Measurements from ENCODE around the gene DMRTA1.
"Not testable (repeated sequence)": the region's sequence is repeated elsewhere in the genome, so short reads cannot be mapped to it uniquely, and the experiment has no call there.

The DMRTA1 gene

DNA sequence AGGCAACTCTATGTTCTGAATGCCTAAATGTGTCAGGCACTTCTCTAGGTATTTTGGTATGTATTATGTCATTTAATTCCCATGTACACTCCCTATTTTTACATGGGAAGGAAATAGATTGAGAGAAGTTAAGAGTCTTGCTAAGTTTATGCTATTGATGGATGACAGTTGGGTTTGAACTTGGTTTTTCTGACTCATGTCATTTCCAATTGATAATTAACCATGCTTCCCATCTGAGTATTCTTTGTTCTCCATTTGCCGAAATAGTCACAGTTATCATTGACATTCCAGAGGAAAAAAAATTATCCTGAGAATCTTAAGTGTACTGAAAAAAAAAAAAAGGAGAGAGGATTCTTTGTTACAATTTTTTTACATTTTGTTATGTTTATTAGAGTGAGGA, 23.1 kb upstream of the DMRTA1 start:
- DNase-seq (ENCODE audit: extremely low read depth, low read depth) = no peak
- no peak overlapping the region for H3K4me3 ChIP-seq (replicated peaks; ENCODE audit: low read depth, low read length)
- TF ChIP-seq, protein P1, sequence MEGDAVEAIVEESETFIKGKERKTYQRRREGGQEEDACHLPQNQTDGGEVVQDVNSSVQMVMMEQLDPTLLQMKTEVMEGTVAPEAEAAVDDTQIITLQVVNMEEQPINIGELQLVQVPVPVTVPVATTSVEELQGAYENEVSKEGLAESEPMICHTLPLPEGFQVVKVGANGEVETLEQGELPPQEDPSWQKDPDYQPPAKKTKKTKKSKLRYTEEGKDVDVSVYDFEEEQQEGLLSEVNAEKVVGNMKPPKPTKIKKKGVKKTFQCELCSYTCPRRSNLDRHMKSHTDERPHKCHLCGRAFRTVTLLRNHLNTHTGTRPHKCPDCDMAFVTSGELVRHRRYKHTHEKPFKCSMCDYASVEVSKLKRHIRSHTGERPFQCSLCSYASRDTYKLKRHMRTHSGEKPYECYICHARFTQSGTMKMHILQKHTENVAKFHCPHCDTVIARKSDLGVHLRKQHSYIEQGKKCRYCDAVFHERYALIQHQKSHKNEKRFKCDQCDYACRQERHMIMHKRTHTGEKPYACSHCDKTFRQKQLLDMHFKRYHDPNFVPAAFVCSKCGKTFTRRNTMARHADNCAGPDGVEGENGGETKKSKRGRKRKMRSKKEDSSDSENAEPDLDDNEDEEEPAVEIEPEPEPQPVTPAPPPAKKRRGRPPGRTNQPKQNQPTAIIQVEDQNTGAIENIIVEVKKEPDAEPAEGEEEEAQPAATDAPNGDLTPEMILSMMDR (IDR thresholded peaks at IDR 0.05; ENCODE audit: low read depth, low read length, missing control alignments) = no peak

DNA sequence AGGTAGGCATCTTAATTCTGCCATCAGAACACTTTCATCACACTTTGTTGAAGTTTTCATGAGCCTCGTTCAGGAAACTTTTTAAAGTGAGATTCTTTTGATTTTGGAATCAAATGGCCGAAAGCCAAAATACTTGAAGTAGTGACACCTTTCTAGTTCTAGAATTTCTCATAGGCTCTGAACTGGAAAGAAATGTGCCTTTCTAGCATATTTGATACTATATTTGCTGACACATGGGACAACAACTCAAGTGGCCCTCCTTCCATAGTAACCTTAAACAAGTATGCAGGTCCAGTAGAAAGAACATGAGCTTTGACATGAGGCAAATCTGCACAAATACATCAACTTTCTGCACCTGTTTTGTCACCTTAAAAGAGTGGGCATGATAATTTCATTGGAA, 22.0 kb upstream of the DMRTA1 start:
- TF ChIP-seq, protein P1 (IDR thresholded peaks at IDR 0.05; ENCODE audit: low read depth, low read length, missing control alignments) = no peak
- DNase-seq (ENCODE audit: extremely low read depth, low read depth) = no peak

DNA sequence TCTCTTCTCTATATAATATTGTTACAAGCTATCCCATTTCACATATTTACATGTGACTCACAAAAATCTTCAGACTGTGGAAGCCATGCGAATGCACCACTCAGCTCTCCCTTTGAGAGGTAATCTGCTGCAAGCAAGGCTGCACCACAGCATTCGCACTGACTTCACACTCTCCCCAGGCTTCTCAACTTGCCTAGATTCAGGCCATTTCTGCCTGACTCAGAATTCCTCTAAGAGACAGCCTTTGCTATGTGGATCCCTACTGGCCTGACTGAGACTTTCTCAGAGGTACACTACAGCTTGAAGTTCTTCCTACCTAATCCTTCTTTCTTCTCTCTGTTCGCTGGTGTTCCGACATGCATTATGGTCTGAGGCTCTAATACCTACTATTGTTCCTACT, 21.1 kb upstream of the DMRTA1 start:
- TF ChIP-seq, protein P1 (IDR thresholded peaks at IDR 0.05; ENCODE audit: low read depth, low read length, missing control alignments) = no peak
- DNase-seq (ENCODE audit: extremely low read depth, low read depth) = no peak
- no peak overlapping the region for H3K4me3 ChIP-seq (replicated peaks; ENCODE audit: low read depth, low read length)

More for the DNA sequence above, 22.0 kb upstream of the DMRTA1 start:
- H3K4me3 ChIP-seq (replicated peaks; ENCODE audit: low read depth, low read length) = no peak overlapping the region

DNA sequence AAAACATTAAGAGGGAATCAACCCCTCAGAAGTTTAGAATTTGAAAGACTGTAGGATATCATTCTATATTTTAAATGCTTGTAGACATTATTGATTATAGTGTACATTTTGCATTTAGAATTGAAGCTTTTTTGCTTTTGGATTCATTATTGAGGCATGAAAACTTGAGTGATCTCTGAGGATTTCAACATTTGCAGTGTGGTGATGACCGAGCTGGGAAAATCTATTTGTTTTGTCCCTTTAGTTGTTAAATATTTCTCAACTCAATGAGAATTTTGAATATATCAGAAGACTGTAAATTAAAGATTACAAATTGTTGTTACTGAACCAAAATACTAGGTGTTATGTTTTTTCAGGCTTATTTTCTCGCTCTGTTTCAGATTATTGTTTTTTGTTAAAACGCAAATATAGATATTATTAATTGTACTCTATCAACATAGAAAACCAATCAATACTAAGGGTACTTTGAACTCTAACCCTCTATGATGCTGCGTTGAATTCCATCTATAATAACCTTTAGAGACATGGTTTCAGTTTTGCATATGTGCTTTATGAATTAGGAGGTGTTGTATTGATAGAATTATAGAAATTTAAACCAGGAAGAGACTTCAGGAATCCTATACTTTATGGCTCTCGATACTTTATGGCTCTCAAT, 19.3 kb upstream of the DMRTA1 start:
- TF ChIP-seq, protein P1 (IDR thresholded peaks at IDR 0.05; ENCODE audit: low read depth, low read length, missing control alignments) = no peak
- DNase-seq (ENCODE audit: extremely low read depth, low read depth) = no peak
- H3K4me3 ChIP-seq (replicated peaks; ENCODE audit: low read depth, low read length) = no peak overlapping the region

DNA sequence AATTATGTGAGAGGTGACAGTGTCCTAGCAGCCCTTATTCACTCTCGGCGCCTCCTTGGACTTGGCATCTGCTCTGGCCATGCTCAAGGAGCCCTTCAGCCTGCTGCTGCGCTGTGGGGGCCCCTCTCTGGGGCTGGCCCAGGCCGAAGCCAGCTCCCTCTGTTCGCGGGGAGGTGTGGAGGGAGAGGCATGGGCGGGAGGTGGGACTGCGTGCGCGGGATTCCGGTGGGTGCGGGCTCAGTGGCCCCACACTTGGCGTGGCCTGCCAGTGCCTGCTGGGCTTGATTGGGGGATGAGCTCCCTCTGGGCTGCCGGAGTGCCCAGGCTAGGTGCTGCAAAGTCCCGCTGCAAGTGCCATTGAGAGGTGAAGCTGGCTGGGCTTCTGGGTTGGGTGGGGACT, 12.9 kb upstream of the DMRTA1 start:
- no peak for DNase-seq (ENCODE audit: extremely low read depth, low read depth)
- no peak overlapping the region for H3K4me3 ChIP-seq (replicated peaks; ENCODE audit: low read depth, low read length)
- TF ChIP-seq, protein P1 (IDR thresholded peaks at IDR 0.05; ENCODE audit: low read depth, low read length, missing control alignments) = no peak

DNA sequence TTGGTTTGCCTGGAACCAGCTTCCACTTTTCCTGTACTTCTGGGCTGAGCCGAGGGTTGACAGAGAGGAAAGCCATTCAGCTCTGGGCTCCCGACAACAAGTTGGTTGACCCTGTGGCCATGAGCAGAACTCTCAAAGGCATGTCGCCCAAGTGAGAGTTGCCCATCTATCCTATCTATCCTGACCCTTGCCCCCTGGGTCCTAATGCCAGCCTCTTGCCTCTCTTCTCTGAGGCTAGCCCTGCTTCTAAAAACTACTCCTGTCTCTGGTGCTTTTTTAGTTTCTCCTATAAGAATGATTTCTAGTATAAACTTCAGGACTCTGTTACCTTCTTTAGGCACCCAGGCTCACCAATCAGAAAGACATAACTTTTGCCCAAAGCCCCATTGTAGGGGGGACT, 11.4 kb upstream of the DMRTA1 start:
- DNase-seq (ENCODE audit: extremely low read depth, low read depth); H3K4me3 ChIP-seq (replicated peaks; ENCODE audit: low read depth, low read length): not testable (repeated sequence)

GRCh38 chr9:22437461-22438067, 9.1 kb upstream of the DMRTA1 start:
- not testable (repeated sequence) for H3K4me3 ChIP-seq (replicated peaks; ENCODE audit: low read depth, low read length); DNase-seq (ENCODE audit: extremely low read depth, low read depth)

- no peak for DNase-seq (ENCODE audit: extremely low read depth, low read depth)
- no peak overlapping the region for H3K4me3 ChIP-seq (replicated peaks; ENCODE audit: low read depth, low read length)
- TF ChIP-seq, protein P1 (IDR thresholded peaks at IDR 0.05; ENCODE audit: low read depth, low read length, missing control alignments) = no peak
Measured at GRCh38 chr9:22440841-22441240, 5.8 kb upstream of the DMRTA1 start.
